ENCODE results near the gene MYH14. TPM values are rescaled to one million over a fixed set of nuclear protein-coding genes. Genes with fewer than 3 reads are reported as not detected.
A peak's percentile ranks its signal among the peaks of the same experiment; 100 is the strongest.

Gene MYH14
- total RNA-seq, 2 donors from 2014 or later: 506 to 509 TPM

DNA sequence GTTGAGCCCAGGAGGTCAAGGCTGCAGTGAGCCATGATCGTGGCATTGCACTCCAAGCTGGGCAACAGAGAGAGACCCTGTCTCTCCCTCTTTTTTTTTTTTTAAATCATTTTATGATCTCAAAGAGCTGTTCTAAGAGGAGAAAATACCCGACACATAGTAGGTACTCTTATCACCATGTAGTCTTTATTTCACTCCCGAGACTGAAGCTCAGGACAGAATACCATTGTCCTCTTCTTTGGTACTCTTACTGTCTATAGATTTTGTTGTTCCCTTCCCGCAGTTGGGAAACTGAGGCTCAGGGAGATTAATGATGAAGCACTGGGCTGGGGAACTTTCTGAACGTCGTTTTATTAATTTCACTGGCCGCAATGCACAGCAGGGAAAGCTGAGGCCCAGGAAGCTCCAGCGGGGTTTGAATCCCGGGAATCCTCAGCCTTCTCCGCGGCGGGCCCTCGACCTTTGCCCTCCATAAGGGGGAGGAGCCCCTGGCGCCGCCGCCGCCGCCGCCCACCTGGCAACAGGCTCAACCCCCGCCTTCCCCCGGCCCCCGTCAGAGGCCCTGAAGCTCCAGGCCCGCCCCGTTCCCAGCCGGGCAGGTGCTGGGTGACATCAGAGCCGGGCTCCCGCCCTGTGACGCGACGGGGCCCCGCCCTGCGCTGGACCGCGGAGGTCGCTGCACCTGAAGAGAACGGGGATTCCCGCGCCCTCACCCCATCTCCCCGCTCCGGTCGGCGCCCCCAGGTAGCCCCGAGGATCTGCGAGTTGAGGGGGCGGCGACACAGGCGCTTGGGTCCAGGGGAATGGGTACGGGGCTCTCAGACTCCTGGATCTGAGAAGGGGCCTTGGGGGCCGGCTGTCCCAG, 1.6 kb downstream of the MYH14 start:
- TF ChIP-seq, protein P1, sequence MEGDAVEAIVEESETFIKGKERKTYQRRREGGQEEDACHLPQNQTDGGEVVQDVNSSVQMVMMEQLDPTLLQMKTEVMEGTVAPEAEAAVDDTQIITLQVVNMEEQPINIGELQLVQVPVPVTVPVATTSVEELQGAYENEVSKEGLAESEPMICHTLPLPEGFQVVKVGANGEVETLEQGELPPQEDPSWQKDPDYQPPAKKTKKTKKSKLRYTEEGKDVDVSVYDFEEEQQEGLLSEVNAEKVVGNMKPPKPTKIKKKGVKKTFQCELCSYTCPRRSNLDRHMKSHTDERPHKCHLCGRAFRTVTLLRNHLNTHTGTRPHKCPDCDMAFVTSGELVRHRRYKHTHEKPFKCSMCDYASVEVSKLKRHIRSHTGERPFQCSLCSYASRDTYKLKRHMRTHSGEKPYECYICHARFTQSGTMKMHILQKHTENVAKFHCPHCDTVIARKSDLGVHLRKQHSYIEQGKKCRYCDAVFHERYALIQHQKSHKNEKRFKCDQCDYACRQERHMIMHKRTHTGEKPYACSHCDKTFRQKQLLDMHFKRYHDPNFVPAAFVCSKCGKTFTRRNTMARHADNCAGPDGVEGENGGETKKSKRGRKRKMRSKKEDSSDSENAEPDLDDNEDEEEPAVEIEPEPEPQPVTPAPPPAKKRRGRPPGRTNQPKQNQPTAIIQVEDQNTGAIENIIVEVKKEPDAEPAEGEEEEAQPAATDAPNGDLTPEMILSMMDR (IDR thresholded peaks at IDR 0.05): no peak
- peak overlapping the region; percentile 30 for H3K4me3 ChIP-seq
- peak; percentile 95 for DNase-seq
- intact Hi-C loops (cut with DNase I): no loop called here
- no peaks in the 10 kb centered on the region for H3K4me1 ChIP-seq
- H3K36me3 ChIP-seq: no peaks in the 10 kb centered on the region
- no peaks in the 10 kb centered on the region for H3K9me3 ChIP-seq
- peak overlapping the region; percentile 88 for H3K27ac ChIP-seq
- peaks cover 11% of the 10 kb centered on the region for H3K27me3 ChIP-seq
- peak overlapping the region; percentile 80 to 89 for H3K9ac ChIP-seq (ENCODE audit: low read depth in 2 of 2, low read length in 2 of 2)

DNA sequence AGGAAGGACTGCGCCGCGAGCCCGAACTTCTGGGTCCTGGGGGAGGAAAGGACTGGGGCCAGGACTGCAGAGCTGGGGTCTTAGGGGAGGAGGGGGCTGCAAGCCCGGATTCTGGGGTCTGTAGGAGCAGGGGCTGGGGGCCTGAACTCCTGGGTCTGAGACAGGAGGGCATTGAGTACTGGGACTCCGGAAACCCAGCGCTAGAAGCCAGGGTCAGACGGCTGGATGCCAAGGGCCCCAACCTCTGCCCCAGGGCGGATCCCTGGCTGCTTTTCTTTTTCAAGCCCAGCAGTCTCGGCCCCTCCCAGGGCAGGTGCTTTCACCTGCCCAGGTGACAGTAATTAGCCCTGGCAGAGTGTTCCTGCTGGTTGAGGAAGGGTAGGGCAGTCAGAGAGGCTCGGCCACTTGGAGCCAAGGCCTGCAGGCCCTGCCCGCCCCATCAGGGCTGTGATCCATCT, 2.3 kb downstream of the MYH14 start:
- H3K27ac ChIP-seq: peak overlapping the region; percentile 88
- no peaks in the 10 kb centered on the region for H3K9me3 ChIP-seq
- peak overlapping the region; percentile 80 to 89 for H3K9ac ChIP-seq (ENCODE audit: low read depth in 2 of 2, low read length in 2 of 2)
- TF ChIP-seq, protein P1 (IDR thresholded peaks at IDR 0.05): peak; percentile 22
- H3K4me1 ChIP-seq: no peaks in the 10 kb centered on the region
- H3K27me3 ChIP-seq: peaks cover 11% of the 10 kb centered on the region
- peaks cover 1% of the 10 kb centered on the region for H3K36me3 ChIP-seq
- DNase-seq: peak; percentile 94
- H3K4me3 ChIP-seq: peak overlapping the region; percentile 30
- intact Hi-C loops (cut with DNase I): no loop called here

- DNase-seq: peak; percentile 71
- H3K27me3 ChIP-seq: peaks cover 11% of the 10 kb centered on the region
- no peaks in the 10 kb centered on the region for H3K9me3 ChIP-seq
- TF ChIP-seq, protein P1 (IDR thresholded peaks at IDR 0.05): no peak
- intact Hi-C loops (cut with DNase I): no loop called here
- H3K27ac ChIP-seq: peak overlapping the region; percentile 88
- H3K4me3 ChIP-seq: peak overlapping the region; percentile 30
- H3K36me3 ChIP-seq: peaks cover 4% of the 10 kb centered on the region
- H3K9ac ChIP-seq (ENCODE audit: low read depth in 2 of 2, low read length in 2 of 2): peak overlapping the region; percentile 80 to 89
- H3K4me1 ChIP-seq: no peaks in the 10 kb centered on the region
These were observed 2.8 kb downstream of the MYH14 start for GRCh38 chr19:50206191-50206590.

GRCh38 chr19:50207730-50208129, 4.3 kb downstream of the MYH14 start:
- Histone ChIP-seq H3K4me1 (no peaks in the 10 kb centered on the region), H3K4me3 (no peak overlapping the region), H3K27me3 (peaks cover 7% of the 10 kb centered on the region), H3K36me3 (peaks cover 4% of the 10 kb centered on the region), H3K9me3 (no peaks in the 10 kb centered on the region), H3K9ac (ENCODE audit: low read depth in 2 of 2, low read length in 2 of 2) (peak overlapping the region in 1 of 2 donors; percentile 63), H3K27ac (no peak overlapping the region)
- DNase-seq: no peak
- TF ChIP-seq, protein P1 (IDR thresholded peaks at IDR 0.05): no peak
- intact Hi-C loops (cut with DNase I): no loop called here

DNA sequence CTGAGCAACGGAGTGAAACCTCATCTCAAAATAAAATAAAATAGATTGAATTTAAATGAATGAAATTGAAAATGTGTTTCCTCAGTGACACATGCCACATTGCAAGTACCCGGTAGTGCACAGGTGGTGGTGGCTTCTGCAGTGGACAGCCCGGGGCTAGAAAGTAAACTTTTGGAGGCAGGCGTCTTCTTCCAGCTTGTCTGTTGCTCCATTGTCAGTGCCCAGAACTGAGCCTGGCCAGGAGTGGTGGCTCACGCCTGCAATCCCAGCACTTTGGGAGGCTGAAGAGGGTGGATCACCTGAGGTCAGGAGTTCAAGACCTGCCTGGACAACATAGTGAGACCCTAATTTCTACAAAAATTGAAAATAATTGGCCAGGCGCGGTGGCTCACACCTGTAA, 5.7 kb downstream of the MYH14 start:
- Histone ChIP-seq H3K36me3 (peaks cover 4% of the 10 kb centered on the region), H3K9ac (ENCODE audit: low read depth in 2 of 2, low read length in 2 of 2) (no peak overlapping the region), H3K4me1 (no peaks in the 10 kb centered on the region), H3K27me3 (no peaks in the 10 kb centered on the region), H3K4me3 (no peak overlapping the region), H3K27ac (no peak overlapping the region), H3K9me3 (no peaks in the 10 kb centered on the region)
- DNase-seq: no peak
- intact Hi-C loops (cut with DNase I): no loop called here
- TF ChIP-seq, protein P1 (IDR thresholded peaks at IDR 0.05): no peak

Data from colonic mucosa (tissue), 4 donors.